ENCODE measurements around the gene TESK2. TPM values are rescaled to one million over a fixed set of nuclear protein-coding genes. Genes with fewer than 3 reads are reported as not detected.

TESK2 gene
- total RNA-seq, 1 donor from 2014 or later: 14.9 TPM

- Histone ChIP-seq H3K79me2 (ENCODE audit: low read depth) (no peaks in the 10 kb centered on the region), H3K4me3 (no peak overlapping the region), H3K9me3 (ENCODE audit: low read depth) (no peaks in the 10 kb centered on the region), H3K27ac (no peak overlapping the region), H3K4me2 (no peak overlapping the region), H3K4me1 (no peaks in the 10 kb centered on the region), H2AFZ (replicated peaks) (no peak overlapping the region), H3K9ac (no peak overlapping the region), H3F3A (ENCODE audit: low read depth) (peaks cover 43% of the 10 kb centered on the region), H4K20me1 (ENCODE audit: low read depth) (peaks cover 10% of the 10 kb centered on the region), H3K27me3 (no peaks in the 10 kb centered on the region), H3K36me3 (peaks cover 4% of the 10 kb centered on the region)
- Mint-ChIP-seq H3K9me3 (no peaks in the 10 kb centered on the region), H3K27ac (no peak overlapping the region), H3K4me1 (peaks cover 8% of the 10 kb centered on the region), H3K36me3 (peaks cover 29% of the 10 kb centered on the region), H3K27me3 (ENCODE audit: insufficient read depth, low read depth) (no peaks in the 10 kb centered on the region), H3K4me3 (no peak overlapping the region)
- DNase-seq (ENCODE audit: low spot score): no peak
- TF ChIP-seq EZH2phosphoT487 (IDR thresholded peaks at IDR 0.05): no peak
- no peak for TF ChIP-seq CTCF (IDR thresholded peaks at IDR 0.05)
- TF ChIP-seq EZH2 (IDR thresholded peaks at IDR 0.05): no peak
Measured at GRCh38 chr1:45508295-45509151, 17.6 kb upstream of the TESK2 start.

GRCh38 chr1:45507893-45508292, 16.9 kb upstream of the TESK2 start:
- H3K36me3 Mint-ChIP-seq: peaks cover 29% of the 10 kb centered on the region

GRCh38 chr1:45507195-45507594, 16.2 kb upstream of the TESK2 start:
- Histone ChIP-seq H3K79me2 (ENCODE audit: low read depth) (no peaks in the 10 kb centered on the region), H3K4me2 (no peak overlapping the region), H3K36me3 (no peaks in the 10 kb centered on the region), H4K20me1 (ENCODE audit: low read depth) (peaks cover 3% of the 10 kb centered on the region), H3K9me3 (ENCODE audit: low read depth) (no peaks in the 10 kb centered on the region), H3K4me3 (no peak overlapping the region), H3K27me3 (no peaks in the 10 kb centered on the region), H3K9ac (no peak overlapping the region), H3K4me1 (no peaks in the 10 kb centered on the region), H2AFZ (replicated peaks) (no peak overlapping the region), H3F3A (ENCODE audit: low read depth) (peaks cover 30% of the 10 kb centered on the region), H3K27ac (no peak overlapping the region)
- H3K4me3 Mint-ChIP-seq: no peak overlapping the region
- no peak overlapping the region for H3K27ac Mint-ChIP-seq
- no peaks in the 10 kb centered on the region for H3K9me3 Mint-ChIP-seq
- no peaks in the 10 kb centered on the region for H3K4me1 Mint-ChIP-seq
- peaks cover 27% of the 10 kb centered on the region for H3K36me3 Mint-ChIP-seq
- no peak for TF ChIP-seq EZH2phosphoT487 (IDR thresholded peaks at IDR 0.05)
- no peak for TF ChIP-seq CTCF (IDR thresholded peaks at IDR 0.05)
- TF ChIP-seq EZH2 (IDR thresholded peaks at IDR 0.05): no peak
- DNase-seq (ENCODE audit: low spot score): no peak
- H3K27me3 Mint-ChIP-seq (ENCODE audit: insufficient read depth, low read depth): no peaks in the 10 kb centered on the region

More at GRCh38 chr1:45507893-45508292, 16.9 kb upstream of the TESK2 start:
- DNase-seq (ENCODE audit: low spot score): no peak
- no peak overlapping the region for H3K4me3 Mint-ChIP-seq
- no peaks in the 10 kb centered on the region for H3K9me3 ChIP-seq (ENCODE audit: low read depth)
- H3K4me3 ChIP-seq: no peak overlapping the region
- no peaks in the 10 kb centered on the region for H3K27me3 Mint-ChIP-seq (ENCODE audit: insufficient read depth, low read depth)
- H3K27ac Mint-ChIP-seq: peak overlapping the region; percentile 9
- no peak overlapping the region for H3K4me2 ChIP-seq
- no peaks in the 10 kb centered on the region for H3K4me1 ChIP-seq
- H3K27me3 ChIP-seq: no peaks in the 10 kb centered on the region
- H3K27ac ChIP-seq: no peak overlapping the region
- H4K20me1 ChIP-seq (ENCODE audit: low read depth): peaks cover 5% of the 10 kb centered on the region
- no peak for TF ChIP-seq EZH2 (IDR thresholded peaks at IDR 0.05)
- no peak for TF ChIP-seq EZH2phosphoT487 (IDR thresholded peaks at IDR 0.05)
- no peak for TF ChIP-seq CTCF (IDR thresholded peaks at IDR 0.05)
- H2AFZ ChIP-seq (replicated peaks): no peak overlapping the region
- peaks cover 37% of the 10 kb centered on the region for H3F3A ChIP-seq (ENCODE audit: low read depth)
- no peak overlapping the region for H3K9ac ChIP-seq
- peaks cover 3% of the 10 kb centered on the region for H3K4me1 Mint-ChIP-seq
- H3K36me3 ChIP-seq: no peaks in the 10 kb centered on the region
- no peaks in the 10 kb centered on the region for H3K9me3 Mint-ChIP-seq
- H3K79me2 ChIP-seq (ENCODE audit: low read depth): no peaks in the 10 kb centered on the region
